ENCODE results near the gene SMG1. TPM values are rescaled to one million over a fixed set of nuclear protein-coding genes. Genes with fewer than 3 reads are reported as not detected.
"Not testable (repeated sequence)": the region's sequence is repeated elsewhere in the genome, so short reads cannot be mapped to it uniquely, and the experiment has no call there.

Gene SMG1
- total RNA-seq, 1 experiment from 2014 or later = 72.7 TPM

- POLR2A ChIA-PET = interaction anchor here (1.3 kb wide), 1 partner anchor 11 kb away, joined by 3 read pairs; no protein-coding TSS in a partner anchor
- RAD21 ChIA-PET (ENCODE audit: low non-redundant PET in 1 of 2, low total read pairs in 2 of 2, uncharacterized antibody in 2 of 2, unreplicated experiment in 2 of 2); H2AFZ ChIP-seq (ENCODE audit: low read depth, low read length, poor library complexity, severe bottlenecking); H3K27ac ChIP-seq (ENCODE audit: low read depth, low read length); CTCF ChIA-PET; H4K20me1 ChIP-seq (ENCODE audit: insufficient read depth); H3K79me2 ChIP-seq (ENCODE audit: insufficient read depth, low read length); H3K4me1 ChIP-seq (ENCODE audit: control insufficient read depth in 1 of 2, insufficient read depth in 2 of 2, low read length in 2 of 2); BruUV-seq (replicated peaks); intact Hi-C loops (cut with micrococcal nuclease); H3K4me2 ChIP-seq (ENCODE audit: low read length); ATAC-seq; H3K4me3 ChIP-seq (replicated peaks in 1 of 2; ENCODE audit: low read depth in 1 of 2, low read length in 2 of 2); H3K9me3 ChIP-seq (ENCODE audit: control insufficient read depth in 1 of 2, insufficient read depth in 1 of 2, low read depth in 1 of 2, low read length in 2 of 2); DNase-seq (ENCODE audit: low read depth, low spot score); H3K9me2 ChIP-seq (ENCODE audit: insufficient read depth); H3K27me3 ChIP-seq (ENCODE audit: insufficient read depth, low read length); H3K9ac ChIP-seq (ENCODE audit: low read length); H3K36me3 ChIP-seq (ENCODE audit: control insufficient read depth in 1 of 2, insufficient read depth in 2 of 2, low read length in 2 of 2): not testable (repeated sequence)
Measured at GRCh38 chr16:18955874-18956580, 29.8 kb upstream of the SMG1 start.

GRCh38 chr16:18953547-18953946, 27.3 kb upstream of the SMG1 start:
- ChIA-PET CTCF (no interaction called here), POLR2A (interaction anchor here (1.4 kb wide), 1 partner anchor 152 kb away, joined by 3 read pairs; the partner anchor contains the start of gene ARL6IP1)
- H3K79me2 ChIP-seq (ENCODE audit: insufficient read depth, low read length) = no peaks in the 10 kb centered on the region

More at GRCh38 chr16:18953547-18953946, 27.3 kb upstream of the SMG1 start:
- Histone ChIP-seq H3K4me1 (ENCODE audit: control insufficient read depth in 1 of 2, insufficient read depth in 2 of 2, low read length in 2 of 2) (no peaks in the 10 kb centered on the region), H3K4me2 (ENCODE audit: low read length) (no peak overlapping the region), H3K4me3 (replicated peaks in 1 of 2; ENCODE audit: low read depth in 1 of 2, low read length in 2 of 2) (no peak overlapping the region), H3K9me2 (ENCODE audit: insufficient read depth) (no peaks in the 10 kb centered on the region), H3K36me3 (ENCODE audit: control insufficient read depth in 1 of 2, insufficient read depth in 2 of 2, low read length in 2 of 2) (no peaks in the 10 kb centered on the region), H3K27me3 (ENCODE audit: insufficient read depth, low read length) (no peaks in the 10 kb centered on the region), H3K27ac (ENCODE audit: low read depth, low read length) (no peak overlapping the region), H2AFZ (ENCODE audit: low read depth, low read length, poor library complexity, severe bottlenecking) (no peak overlapping the region), H3K9me3 (ENCODE audit: control insufficient read depth in 1 of 2, insufficient read depth in 1 of 2, low read depth in 1 of 2, low read length in 2 of 2) (no peaks in the 10 kb centered on the region), H4K20me1 (ENCODE audit: insufficient read depth) (no peaks in the 10 kb centered on the region), H3K9ac (ENCODE audit: low read length) (no peak overlapping the region)
- intact Hi-C loops (cut with micrococcal nuclease) = no loop called here
- TF ChIP-seq FOSL1 (IDR thresholded peaks at IDR 0.05; ENCODE audit: low read depth) (no peak), EZH2 (IDR thresholded peaks at IDR 0.05) (no peak)
- no peak for ATAC-seq
- RAD21 ChIA-PET (ENCODE audit: low non-redundant PET in 1 of 2, low total read pairs in 2 of 2, uncharacterized antibody in 2 of 2, unreplicated experiment in 2 of 2) = no interaction called here
- BruUV-seq (replicated peaks) = no TSS peak
- DNase-seq (ENCODE audit: low read depth, low spot score) = no peak

All from HCT116 (cell line).